ENCODE data around the gene CIDEA. TPM values are rescaled to one million over a fixed set of nuclear protein-coding genes. Genes with fewer than 3 reads are reported as not detected.
A peak's percentile ranks its signal among the peaks of the same experiment; 100 is the strongest.

Gene CIDEA
- total and polyA plus RNA-seq, 9 of the 15 experiments (the other 6 are each of a cell fraction or from before 2014, with no cell fraction given): not detected

DNA sequence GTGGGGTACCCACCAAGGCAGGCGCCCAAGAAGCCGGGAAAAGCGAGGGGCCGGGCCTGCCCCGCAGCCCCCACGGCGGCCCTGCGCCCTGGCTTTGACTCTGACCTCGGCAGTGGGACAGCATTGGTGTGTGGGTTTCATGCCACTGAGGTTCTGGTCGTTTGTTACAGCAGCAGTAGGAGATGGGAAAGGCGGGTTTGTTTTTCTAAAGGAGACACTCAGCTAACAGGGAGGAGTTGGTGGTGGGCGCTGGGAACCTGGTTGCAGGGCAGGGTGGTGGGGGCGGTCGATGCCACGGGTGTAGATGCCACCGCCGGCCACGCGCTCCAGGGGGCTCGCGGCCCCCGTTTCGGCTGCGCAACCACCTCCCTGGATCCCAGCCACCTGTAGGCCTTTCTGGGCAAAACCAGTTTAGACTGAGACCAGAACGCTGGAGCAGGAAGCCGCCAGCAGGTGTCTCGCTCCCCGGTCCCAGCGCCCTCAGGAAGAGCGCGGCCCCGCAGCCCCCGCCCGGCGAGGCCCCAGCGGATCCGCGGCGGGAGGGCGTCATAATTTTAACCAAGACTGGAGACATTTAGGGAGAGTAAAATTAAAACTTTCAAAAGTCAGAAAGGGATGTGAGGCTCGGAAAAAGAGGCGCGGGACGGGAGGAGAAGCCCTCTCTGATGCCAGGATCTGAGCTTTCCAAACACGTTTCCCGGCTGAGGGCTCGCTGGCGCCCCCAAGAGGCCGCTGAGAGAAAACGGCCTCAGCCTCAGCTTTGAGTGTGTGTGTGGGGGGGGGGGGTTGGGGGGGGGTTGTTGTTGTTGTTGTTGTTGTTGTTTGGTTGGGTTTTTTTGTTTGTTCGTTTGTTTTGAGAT, 17.4 kb downstream of the CIDEA start (continued):
- TF ChIP-seq, protein P1, sequence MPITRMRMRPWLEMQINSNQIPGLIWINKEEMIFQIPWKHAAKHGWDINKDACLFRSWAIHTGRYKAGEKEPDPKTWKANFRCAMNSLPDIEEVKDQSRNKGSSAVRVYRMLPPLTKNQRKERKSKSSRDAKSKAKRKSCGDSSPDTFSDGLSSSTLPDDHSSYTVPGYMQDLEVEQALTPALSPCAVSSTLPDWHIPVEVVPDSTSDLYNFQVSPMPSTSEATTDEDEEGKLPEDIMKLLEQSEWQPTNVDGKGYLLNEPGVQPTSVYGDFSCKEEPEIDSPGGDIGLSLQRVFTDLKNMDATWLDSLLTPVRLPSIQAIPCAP (CRISPR knock-in tag; IDR thresholded peaks at IDR 0.05; ENCODE audit: borderline replicate concordance): no peak
- 0 out of 2 replicates have a peak, but pooled peaks have one; percentile 16 for TF ChIP-seq ZEB2 (IDR thresholded peaks at IDR 0.05)
- TF ChIP-seq, protein P2, sequence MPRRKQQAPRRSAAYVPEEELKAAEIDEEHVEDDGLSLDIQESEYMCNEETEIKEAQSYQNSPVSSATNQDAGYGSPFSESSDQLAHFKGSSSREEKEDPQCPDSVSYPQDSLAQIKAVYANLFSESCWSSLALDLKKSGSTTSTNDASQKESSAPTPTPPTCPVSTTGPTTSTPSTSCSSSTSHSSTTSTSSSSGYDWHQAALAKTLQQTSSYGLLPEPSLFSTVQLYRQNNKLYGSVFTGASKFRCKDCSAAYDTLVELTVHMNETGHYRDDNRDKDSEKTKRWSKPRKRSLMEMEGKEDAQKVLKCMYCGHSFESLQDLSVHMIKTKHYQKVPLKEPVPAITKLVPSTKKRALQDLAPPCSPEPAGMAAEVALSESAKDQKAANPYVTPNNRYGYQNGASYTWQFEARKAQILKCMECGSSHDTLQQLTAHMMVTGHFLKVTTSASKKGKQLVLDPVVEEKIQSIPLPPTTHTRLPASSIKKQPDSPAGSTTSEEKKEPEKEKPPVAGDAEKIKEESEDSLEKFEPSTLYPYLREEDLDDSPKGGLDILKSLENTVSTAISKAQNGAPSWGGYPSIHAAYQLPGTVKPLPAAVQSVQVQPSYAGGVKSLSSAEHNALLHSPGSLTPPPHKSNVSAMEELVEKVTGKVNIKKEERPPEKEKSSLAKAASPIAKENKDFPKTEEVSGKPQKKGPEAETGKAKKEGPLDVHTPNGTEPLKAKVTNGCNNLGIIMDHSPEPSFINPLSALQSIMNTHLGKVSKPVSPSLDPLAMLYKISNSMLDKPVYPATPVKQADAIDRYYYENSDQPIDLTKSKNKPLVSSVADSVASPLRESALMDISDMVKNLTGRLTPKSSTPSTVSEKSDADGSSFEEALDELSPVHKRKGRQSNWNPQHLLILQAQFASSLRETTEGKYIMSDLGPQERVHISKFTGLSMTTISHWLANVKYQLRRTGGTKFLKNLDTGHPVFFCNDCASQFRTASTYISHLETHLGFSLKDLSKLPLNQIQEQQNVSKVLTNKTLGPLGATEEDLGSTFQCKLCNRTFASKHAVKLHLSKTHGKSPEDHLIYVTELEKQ (CRISPR knock-in tag; IDR thresholded peaks at IDR 0.05): no peak
- no peak for TF ChIP-seq RBM14 (IDR thresholded peaks at IDR 0.05; ENCODE audit: borderline replicate concordance, insufficient read depth, low read depth, low read length)
- no peak for TF ChIP-seq POLR3A (IDR thresholded peaks at IDR 0.05; ENCODE audit: borderline replicate concordance, extremely low read depth, insufficient read depth, insufficient read length)
- TF ChIP-seq ETS2 (tag; IDR thresholded peaks at IDR 0.05; ENCODE audit: borderline replicate concordance, poor library complexity, severe bottlenecking): no peak
- peak; percentile 55; the same call in 1 of the 2 replicates for TF ChIP-seq CTBP1 (IDR thresholded peaks at IDR 0.05; ENCODE audit: borderline replicate concordance)
- no peak for TF ChIP-seq PKNOX1 (IDR thresholded peaks at IDR 0.05)
- TF ChIP-seq SNIP1 (IDR thresholded peaks at IDR 0.05; ENCODE audit: low read depth): no peak
- TF ChIP-seq MTF1 (CRISPR knock-in tag; IDR thresholded peaks at IDR 0.05; ENCODE audit: borderline replicate concordance): no peak
- TF ChIP-seq FOXA1 (IDR thresholded peaks at IDR 0.05; ENCODE audit: borderline replicate concordance): no peak
- peak in 1 of 3 experiments; percentile 18 for TF ChIP-seq YY1 (IDR thresholded peaks at IDR 0.05; ENCODE audit: borderline replicate concordance in 1 of 3, control insufficient read depth in 1 of 3, extremely low read depth in 1 of 3, insufficient read depth in 3 of 3, insufficient read length in 1 of 3, insufficient replicate concordance in 2 of 3, low read depth in 1 of 3, low read length in 2 of 3)
- TF ChIP-seq, protein P3, sequence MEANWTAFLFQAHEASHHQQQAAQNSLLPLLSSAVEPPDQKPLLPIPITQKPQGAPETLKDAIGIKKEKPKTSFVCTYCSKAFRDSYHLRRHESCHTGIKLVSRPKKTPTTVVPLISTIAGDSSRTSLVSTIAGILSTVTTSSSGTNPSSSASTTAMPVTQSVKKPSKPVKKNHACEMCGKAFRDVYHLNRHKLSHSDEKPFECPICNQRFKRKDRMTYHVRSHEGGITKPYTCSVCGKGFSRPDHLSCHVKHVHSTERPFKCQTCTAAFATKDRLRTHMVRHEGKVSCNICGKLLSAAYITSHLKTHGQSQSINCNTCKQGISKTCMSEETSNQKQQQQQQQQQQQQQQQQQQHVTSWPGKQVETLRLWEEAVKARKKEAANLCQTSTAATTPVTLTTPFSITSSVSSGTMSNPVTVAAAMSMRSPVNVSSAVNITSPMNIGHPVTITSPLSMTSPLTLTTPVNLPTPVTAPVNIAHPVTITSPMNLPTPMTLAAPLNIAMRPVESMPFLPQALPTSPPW (CRISPR knock-in tag; IDR thresholded peaks at IDR 0.05): peak; percentile 94
- TF ChIP-seq NEUROD1 (IDR thresholded peaks at IDR 0.05; ENCODE audit: borderline replicate concordance, low read depth, low read length, partially characterized antibody): peak; percentile 32
- TF ChIP-seq HMGXB4 (CRISPR knock-in tag; IDR thresholded peaks at IDR 0.05): 0 out of 2 replicates have a peak, but pooled peaks have one; percentile 44
- no peak for TF ChIP-seq CBFB (CRISPR knock-in tag; IDR thresholded peaks at IDR 0.05)
- peak; percentile 72 for TF ChIP-seq POLR2A (conservative IDR thresholded peaks at IDR 0.05)

Measured in K562 (cell line).